AG04449 (cell line): ENCODE results near the gene ADGRL2.

ENCODE experiments used
- CTCF ChIA-PET: fragments of 350-600 bp; formaldehyde crosslinking; extraction: SDS; loops from one replicate; lab custom pipeline; 2021; ENCODE audit warnings: antibody characterized with exemption; lab: Yijun Ruan, JAX
- POLR2A ChIA-PET: fragments of 400-600, 350-600 bp; formaldehyde crosslinking; extraction: SDS; loops from one replicate; lab custom pipeline; 2020; ENCODE audit warnings: antibody characterized with exemption, inconsistent platforms; lab: Yijun Ruan, JAX
- DNase-seq: peaks from one replicate; pipeline ENCODE4 v3.0.0-alpha.2; 2010; ENCODE audit warnings: low read depth, low spot score
- H3K4me3 ChIP-seq: 2 replicates; pipeline ENCODE4 v1.5.1; 2011; ENCODE audit warnings: low read depth, mild to moderate bottlenecking, control low read depth, low read length
- CTCF ChIP-seq: IDR thresholded peaks from one replicate; pipeline ENCODE4 v1.5.1; 2011; ENCODE audit warnings: mild to moderate bottlenecking, moderate library complexity, low read length, control low read depth, inconsistent platforms; ENCODE audit not compliant: insufficient read depth; ENCODE audit errors: missing control alignments

The ADGRL2 gene

GRCh38 chr1:81804312-81804711, 3.6 kb downstream of the ADGRL2 start:
- no peak for TF ChIP-seq CTCF
- ChIA-PET POLR2A (no interaction called here), CTCF (no interaction called here)
- H3K4me3 ChIP-seq = no peak overlapping the region
- DNase-seq = no peak

GRCh38 chr1:81805537-81806431, 5.0 kb downstream of the ADGRL2 start:
- H3K4me3 ChIP-seq = no peak overlapping the region
- TF ChIP-seq CTCF = no peak
- POLR2A ChIA-PET = no interaction called here
- CTCF ChIA-PET = no interaction called here
- DNase-seq = no peak

- CTCF ChIA-PET = no interaction called here
- POLR2A ChIA-PET = no interaction called here
- no peak for TF ChIP-seq CTCF
These were observed 5.7 kb downstream of the ADGRL2 start for GRCh38 chr1:81806432-81806770.

GRCh38 chr1:81808760-81809159, 8.0 kb downstream of the ADGRL2 start:
- CTCF ChIA-PET = no interaction called here
- no peak overlapping the region for H3K4me3 ChIP-seq
- no peak for TF ChIP-seq CTCF
- DNase-seq = no peak
- POLR2A ChIA-PET = no interaction called here

More at GRCh38 chr1:81806432-81806770, 5.7 kb downstream of the ADGRL2 start:
- DNase-seq = no peak
- H3K4me3 ChIP-seq = no peak overlapping the region

GRCh38 chr1:81809808-81810207, 9.1 kb downstream of the ADGRL2 start:
- CTCF ChIA-PET = no interaction called here
- no peak overlapping the region for H3K4me3 ChIP-seq
- POLR2A ChIA-PET = no interaction called here
- TF ChIP-seq CTCF = no peak
- DNase-seq = no peak

GRCh38 chr1:81811757-81812371, 11.1 kb downstream of the ADGRL2 start:
- POLR2A ChIA-PET = no interaction called here
- DNase-seq = no peak
- no peak for TF ChIP-seq CTCF
- no peak overlapping the region for H3K4me3 ChIP-seq
- CTCF ChIA-PET = no interaction called here
